AG20443 (cell line): ENCODE measurements around the gene CACNA2D3.

Source experiments
- DNase-seq: peaks from one replicate; pipeline ENCODE4 v3.0.0; 2012; ENCODE audit warnings: low spot score, mixed read lengths

CACNA2D3 gene

GRCh38 chr3:54217828-54218227 lies 95.5 kb downstream of the CACNA2D3 start:
- DNase-seq: no peak

- DNase-seq: no peak
Measured at GRCh38 chr3:54222316-54222715, 100.0 kb downstream of the CACNA2D3 start.

GRCh38 chr3:54223063-54223462 lies 100.7 kb downstream of the CACNA2D3 start:
- no peak for DNase-seq

- no peak for DNase-seq
Measured at GRCh38 chr3:54225841-54226528, 103.6 kb downstream of the CACNA2D3 start.

GRCh38 chr3:54228806-54229205 lies 106.5 kb downstream of the CACNA2D3 start:
- DNase-seq: no peak

GRCh38 chr3:54232618-54233017 lies 110.3 kb downstream of the CACNA2D3 start:
- no peak for DNase-seq

GRCh38 chr3:54235998-54236397 lies 113.6 kb downstream of the CACNA2D3 start:
- DNase-seq: no peak

- DNase-seq: no peak
Measured at GRCh38 chr3:54237109-54237508, 114.8 kb downstream of the CACNA2D3 start.

- DNase-seq: no peak
Measured at GRCh38 chr3:54237788-54238502, 115.6 kb downstream of the CACNA2D3 start.

GRCh38 chr3:54240309-54240708 lies 118.0 kb downstream of the CACNA2D3 start:
- no peak for DNase-seq

- DNase-seq: peak; percentile 22
Measured at GRCh38 chr3:54243056-54243931, 120.9 kb downstream of the CACNA2D3 start.

- DNase-seq: no peak
Measured at GRCh38 chr3:54243960-54244682, 121.8 kb downstream of the CACNA2D3 start.

GRCh38 chr3:54251705-54252104 lies 129.4 kb downstream of the CACNA2D3 start:
- DNase-seq: no peak

GRCh38 chr3:54257125-54257720 lies 134.9 kb downstream of the CACNA2D3 start:
- DNase-seq: no peak

GRCh38 chr3:54259636-54260035 lies 137.3 kb downstream of the CACNA2D3 start:
- DNase-seq: no peak

- DNase-seq: no peak
Measured at GRCh38 chr3:54261141-54261540, 138.8 kb downstream of the CACNA2D3 start.

- no peak for DNase-seq
Measured at GRCh38 chr3:54262541-54262940, 140.2 kb downstream of the CACNA2D3 start.

GRCh38 chr3:54262946-54263345 lies 140.6 kb downstream of the CACNA2D3 start:
- no peak for DNase-seq

- DNase-seq: no peak
Measured at GRCh38 chr3:54264050-54264449, 141.7 kb downstream of the CACNA2D3 start.

- no peak for DNase-seq
Measured at GRCh38 chr3:54270816-54271526, 148.6 kb downstream of the CACNA2D3 start.

GRCh38 chr3:54273791-54274190 lies 151.4 kb downstream of the CACNA2D3 start:
- DNase-seq: no peak
